Measurements from ENCODE around the gene HEPACAM2.

HEPACAM2 gene

DNA sequence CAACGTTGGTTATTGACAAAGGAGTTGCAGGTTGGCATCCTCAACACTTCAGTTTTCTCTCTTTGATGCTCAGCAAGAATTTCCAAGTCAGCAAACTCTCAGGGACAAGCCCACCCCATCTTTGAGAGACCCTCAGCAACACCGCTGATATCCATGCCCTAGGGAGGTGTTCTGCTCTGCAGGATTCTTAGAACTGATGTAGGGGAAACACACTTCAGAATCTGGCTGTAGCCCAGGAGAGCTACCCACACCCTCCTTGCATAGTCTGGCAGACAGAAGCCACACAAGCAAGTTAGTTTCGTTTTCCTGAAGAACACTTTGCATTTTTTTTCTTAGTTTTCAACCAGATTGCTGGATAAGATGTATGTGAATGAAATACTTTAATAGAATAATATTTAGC lies 78.9 kb downstream of the HEPACAM2 start:
- DNase-seq (ENCODE audit: low read depth): no peak

DNA sequence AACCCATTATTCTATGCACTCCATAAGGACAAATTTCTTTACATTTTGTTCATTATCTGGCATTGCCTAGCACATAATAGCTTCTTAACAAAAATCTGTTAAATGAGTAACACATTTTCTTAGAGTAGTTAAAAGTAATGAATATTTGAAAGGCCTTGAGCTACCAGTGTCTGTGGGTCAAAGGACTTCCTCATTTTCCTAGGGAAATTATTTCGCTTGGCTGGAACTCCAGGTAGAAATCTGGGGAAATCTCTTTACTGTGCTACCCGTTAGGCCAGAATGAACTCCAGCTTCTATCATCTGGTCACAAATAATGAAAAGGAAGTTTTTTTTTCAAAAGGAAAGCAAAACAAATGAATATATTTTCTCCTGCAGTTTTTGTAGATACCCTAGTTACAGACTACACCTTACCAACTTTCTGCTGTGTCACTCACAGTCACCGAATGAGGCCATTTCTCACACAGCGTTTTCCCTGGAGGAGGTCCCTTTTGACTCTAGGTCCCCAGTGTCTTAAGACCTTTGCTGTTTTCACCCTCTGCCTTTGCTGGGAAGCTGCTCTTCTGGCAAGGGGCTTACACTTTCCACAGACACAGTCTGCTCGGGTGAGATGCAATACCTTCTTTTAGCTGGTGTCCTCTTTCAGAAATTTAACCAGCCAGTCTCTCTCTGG lies 79.7 kb downstream of the HEPACAM2 start:
- no peak for DNase-seq (ENCODE audit: low read depth)

DNA sequence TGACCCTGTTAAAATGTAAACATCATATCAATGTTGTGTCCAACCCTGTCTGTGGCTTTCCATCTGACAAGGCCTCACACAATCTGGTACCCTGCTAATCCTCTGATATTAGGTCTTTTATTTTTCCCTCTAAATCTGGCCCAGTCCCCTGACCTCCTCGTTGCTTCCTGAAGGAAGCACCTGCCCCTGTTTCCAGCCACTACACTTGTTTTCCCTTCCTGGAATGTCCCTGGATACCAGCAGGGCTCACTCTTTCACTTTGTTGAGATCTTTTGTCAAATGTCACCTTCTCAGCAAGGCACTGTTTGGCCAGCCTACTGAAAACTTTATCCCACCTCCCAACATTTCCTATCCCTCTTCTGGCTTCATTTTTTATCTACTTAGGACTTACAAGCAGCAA lies 80.2 kb downstream of the HEPACAM2 start:
- DNase-seq (ENCODE audit: low read depth): no peak

DNA sequence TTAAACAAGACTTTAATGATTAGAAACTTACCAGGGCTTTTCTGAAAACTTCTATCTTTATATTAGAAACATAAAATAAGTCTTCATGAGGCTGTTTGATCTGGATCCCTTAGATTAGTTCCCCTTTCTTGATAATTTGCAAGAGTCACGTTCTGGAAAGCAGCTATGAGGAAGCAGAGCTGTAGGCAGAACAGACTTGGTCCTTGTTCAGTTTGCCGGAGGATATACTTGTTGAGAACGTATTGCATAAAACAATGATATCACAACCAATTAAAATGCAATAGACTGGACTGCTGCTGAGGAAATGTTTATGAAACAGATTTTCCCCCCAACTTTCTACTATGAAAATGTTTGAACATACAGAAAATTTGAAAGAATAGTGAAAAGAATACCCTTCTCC lies 80.9 kb downstream of the HEPACAM2 start:
- no peak for DNase-seq (ENCODE audit: low read depth)

DNA sequence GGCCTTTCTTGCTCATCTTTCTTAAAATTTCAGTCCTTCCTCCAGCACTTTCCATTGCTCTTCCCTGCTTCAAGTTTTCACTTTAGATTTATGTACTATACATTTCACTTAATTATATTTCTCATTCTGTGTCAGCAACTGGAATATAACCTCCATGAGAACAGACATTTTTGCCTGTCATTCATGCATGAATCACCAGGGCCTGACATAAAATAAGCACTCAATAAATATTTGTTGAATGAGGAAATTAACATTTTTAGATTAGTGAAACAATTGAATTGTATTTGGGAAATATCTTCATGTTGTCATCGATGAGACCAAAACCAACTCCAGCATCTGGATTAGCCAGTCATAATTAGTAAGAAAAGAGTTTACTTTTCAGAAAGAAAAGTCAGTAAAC lies 84.1 kb downstream of the HEPACAM2 start:
- DNase-seq (ENCODE audit: low read depth): no peak

DNA sequence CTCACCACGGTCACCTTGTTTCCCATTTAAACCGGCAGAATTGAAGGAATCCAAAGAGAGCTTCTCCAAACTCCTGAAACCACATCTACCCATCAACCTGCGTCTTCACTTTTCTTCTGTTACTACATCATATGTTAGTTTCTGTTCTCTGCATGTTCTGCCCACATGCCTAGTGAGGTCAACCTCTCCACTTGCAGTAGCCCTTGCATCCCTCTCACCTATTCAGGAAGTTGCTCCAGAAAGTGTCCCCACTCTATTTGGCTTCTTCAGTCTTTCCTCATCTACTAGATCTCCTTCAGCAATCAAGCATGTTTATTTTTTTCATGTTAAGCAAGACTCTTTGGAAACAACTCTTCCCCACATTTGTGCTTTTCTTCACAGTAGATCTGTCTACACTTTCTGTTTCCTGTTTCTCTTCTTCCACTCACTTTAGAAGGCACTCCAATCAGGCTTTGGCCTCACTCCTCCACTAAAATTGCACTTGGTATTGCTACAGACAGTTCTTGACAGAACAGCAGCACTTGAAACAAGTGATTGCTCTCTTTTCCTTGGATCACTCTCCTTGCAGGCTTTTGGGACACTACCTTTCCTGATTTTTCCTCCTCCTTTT lies 85.6 kb downstream of the HEPACAM2 start:
- DNase-seq (ENCODE audit: low read depth): no peak

DNA sequence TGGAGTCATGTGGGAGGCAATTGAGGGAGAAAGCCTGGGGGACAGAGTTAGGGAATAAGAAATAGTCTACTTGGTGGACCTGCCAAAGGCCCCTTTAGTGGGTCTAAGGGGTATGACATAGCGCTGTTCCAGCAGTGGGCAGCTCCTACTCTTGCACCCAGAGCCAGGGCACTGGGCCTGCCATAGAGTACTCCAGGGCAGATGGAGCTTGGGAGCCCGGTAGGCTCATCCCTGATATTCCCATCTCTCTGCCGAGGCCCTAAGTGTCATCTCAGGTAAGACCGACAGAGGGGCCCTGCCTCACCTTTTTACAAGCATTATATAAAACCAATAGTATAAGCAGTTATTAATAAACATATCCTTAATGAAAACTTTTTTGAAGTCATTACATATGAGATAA lies 87.7 kb downstream of the HEPACAM2 start:
- no peak for DNase-seq (ENCODE audit: low read depth)

Data from HS-5 (cell line).